GM19467 (cell line): Measurements from ENCODE around the gene GJC1.
"Not testable (repeated sequence)": the region's sequence is repeated elsewhere in the genome, so short reads cannot be mapped to it uniquely, and the experiment has no call there.

ENCODE experiments used
- ATAC-seq: cut with Tn5 transposase; IDR thresholded peaks from one replicate; pipeline ENCODE4 v1.9.1; 2021; ENCODE audit warnings: mild to moderate bottlenecking, moderate library complexity; ENCODE audit not compliant: unreplicated experiment

GJC1 gene

DNA sequence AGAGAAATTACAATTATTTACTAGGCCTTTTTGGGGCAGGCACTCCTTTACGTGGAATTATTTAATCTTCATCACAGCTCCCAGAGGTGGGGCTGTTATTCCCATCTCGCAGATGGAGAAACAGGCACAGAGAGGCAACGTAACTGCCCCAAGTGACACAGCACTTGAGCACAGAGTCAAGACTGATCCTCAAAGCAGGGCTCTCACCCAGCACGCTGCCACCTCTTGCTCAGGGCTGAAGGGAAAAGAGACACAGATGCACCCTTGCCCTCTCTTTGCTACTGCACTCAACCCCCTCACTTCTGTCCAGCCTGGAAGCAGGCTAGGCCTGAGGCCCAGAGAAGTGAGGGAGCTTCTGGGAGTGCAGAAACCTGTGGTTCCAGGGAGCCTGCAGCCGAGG lies 66.9 kb downstream of the GJC1 start:
- ATAC-seq = no peak

DNA sequence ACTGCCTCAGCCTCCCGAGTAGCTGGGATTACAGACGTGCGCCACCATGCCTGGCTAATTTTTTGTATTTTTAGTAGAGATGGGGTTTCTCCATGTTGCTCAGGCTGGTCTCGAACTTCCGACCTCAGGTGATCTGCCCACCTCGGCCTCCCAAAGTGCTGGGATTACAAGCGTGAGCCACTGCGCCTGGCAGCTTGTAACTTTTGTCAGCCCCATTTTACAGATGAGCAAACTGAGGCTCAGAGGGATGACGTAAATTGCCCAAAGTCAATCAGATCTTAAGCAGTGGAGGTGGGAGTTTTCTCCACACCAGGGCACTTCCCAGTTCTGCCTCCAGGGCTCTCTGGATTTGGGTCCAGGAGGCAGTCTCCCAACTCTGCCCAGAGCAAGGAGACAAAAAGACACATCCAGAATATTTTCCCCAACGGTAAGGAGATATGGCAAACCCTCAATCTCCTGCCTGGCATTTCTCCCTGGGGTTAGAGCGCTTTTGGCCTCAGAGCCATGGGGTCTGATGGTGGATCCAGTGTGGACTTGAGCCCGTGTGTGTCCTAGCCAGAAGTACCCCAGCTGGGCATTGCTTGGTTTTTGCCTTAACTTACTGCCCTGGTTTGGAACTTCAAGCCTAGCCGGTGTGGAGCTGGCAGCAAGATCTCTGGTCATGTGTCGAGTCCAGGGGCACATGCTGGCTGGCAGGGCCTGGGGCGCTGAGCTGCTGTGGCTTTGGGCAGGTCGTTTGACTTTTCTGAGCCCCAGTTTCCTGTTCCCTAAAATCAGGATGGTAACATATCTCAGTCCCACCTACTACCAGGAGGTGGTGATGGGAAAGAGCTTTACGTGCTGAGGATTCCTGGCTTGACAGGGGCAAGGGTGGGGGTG lies 67.9 kb downstream of the GJC1 start:
- no peak for ATAC-seq

DNA sequence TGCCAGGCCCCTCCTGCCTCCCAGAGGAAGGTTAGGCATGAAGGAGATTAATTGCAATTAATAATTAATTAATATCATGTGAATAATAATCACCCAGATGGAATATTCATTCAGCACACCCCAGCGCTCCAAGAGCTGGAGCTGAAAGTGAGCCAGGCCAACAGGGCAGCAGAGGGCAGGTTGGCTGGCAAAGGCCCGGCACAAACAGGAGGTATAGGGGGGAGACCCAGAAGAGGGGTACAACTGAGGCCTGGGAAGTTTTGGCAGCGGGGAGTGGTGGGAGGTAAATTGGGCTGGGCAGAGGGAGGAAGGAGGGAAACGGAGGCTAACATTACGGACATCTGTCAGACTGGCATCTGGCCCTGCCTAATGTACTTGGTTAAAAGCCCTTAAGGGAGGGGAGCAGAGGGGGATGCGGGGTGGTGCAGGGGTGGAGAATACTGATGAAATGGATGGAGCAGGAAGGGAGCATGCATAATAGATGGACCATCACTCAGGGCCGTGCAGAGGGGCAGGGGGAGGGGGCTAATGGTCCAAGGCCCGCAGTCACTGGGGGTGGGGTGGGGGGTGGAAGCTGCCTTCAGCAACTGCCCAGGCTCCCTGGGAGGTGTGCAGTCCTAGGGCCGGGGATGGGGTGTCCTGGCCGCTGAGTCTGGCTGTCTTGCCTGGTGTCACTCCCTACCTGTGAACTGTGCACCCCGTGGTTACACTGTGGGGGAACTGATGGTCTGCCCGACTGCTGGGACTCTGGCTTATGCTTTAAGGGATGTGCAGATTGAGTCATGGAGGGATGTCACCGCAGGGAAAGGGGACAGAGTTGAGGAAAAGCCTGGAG lies 69.4 kb downstream of the GJC1 start:
- ATAC-seq = no peak

DNA sequence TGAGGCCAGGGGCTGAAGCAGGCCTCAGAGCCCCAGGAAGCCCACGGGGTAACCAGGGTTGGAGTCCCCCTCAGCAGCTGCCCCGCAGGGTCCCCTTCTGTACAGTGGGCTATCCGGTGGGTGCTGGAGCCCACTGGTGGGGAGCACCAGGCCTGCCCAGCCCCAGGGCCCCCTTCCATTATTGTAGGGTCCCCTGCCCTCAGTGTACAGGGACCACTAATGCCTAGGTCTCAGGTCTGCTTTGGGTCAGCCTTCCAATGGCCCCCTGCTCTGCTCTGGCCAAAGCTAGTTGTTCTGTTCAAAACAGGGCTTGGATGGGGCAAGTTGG lies 70.2 kb downstream of the GJC1 start:
- no peak for ATAC-seq

DNA sequence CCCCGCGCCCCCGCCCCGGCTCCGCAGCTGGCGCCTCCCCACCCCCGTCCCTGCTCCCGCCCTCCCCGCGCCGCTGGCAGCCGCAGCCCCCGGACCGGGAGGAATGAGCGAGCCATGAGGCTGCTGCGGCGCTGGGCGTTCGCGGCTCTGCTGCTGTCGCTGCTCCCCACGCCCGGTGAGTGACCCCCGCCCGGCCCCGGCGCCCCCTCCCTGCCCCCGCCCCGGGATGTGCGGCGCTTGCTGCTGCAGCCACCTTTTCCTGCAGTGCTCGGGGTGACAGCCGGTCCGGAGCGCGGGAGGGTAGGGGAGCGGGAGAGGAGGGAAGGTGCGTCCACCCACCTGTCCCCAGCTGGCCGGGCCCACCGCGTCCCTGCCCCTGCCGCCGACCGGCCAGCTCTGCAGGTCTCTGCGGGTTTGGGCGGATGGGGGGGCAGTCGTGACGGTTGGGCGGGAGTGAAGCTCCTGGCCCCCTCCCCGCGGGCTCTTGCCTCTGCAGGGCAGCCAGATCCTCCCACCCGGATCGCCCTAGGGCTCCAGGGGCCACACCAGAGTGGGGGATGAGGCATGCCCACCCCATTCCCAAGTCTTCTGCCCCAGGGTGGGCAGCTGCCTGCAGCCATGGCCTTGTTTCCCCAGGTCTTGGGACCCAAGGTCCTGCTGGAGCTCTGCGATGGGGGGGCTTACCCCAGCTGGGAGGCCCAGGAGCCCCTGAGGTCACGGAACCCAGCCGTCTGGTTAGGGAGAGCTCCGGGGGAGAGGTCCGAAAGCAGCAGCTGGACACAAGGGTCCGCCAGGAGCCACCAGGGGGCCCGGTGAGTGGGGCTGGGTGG lies 70.8 kb downstream of the GJC1 start:
- no peak for ATAC-seq

GRCh38 chr17:44758414-44759085 lies 71.5 kb downstream of the GJC1 start, which contains the start of gene ADAM11:
Gene ADAM11 (plus strand): TSS chr17:44758988. CDS start chr17:44759200, 212 bp downstream.
- ATAC-seq = no peak

DNA sequence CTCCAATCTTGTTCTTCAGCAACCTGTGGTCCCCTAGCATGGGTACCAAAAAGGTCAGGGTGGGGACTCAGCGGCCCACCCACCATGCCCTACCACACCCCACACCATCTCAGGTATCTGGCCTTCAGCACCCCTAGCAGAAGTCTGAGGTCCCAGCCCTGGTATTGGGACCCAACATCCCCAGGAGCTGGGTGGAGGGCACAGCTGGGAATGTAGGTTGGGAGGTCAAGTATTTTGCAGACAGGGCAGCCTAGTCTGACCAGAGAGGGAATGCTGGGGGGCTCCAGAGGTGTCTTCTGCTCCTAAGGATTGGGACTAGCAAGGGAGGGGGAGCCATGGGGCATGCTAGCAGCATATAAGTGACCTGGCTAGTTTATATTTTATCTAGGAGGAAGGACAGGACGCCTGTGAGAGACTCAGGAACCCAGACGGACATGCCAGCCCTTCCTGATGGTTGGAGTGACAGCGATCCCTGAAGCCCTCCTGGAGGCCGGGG lies 72.1 kb downstream of the GJC1 start:
- ATAC-seq = no peak

GRCh38 chr17:44757045-44757917 lies 72.8 kb downstream of the GJC1 start:
- ATAC-seq = no peak

- ATAC-seq = not testable (repeated sequence)
Observed at GRCh38 chr17:44755180-44755579, 74.9 kb downstream of the GJC1 start.

DNA sequence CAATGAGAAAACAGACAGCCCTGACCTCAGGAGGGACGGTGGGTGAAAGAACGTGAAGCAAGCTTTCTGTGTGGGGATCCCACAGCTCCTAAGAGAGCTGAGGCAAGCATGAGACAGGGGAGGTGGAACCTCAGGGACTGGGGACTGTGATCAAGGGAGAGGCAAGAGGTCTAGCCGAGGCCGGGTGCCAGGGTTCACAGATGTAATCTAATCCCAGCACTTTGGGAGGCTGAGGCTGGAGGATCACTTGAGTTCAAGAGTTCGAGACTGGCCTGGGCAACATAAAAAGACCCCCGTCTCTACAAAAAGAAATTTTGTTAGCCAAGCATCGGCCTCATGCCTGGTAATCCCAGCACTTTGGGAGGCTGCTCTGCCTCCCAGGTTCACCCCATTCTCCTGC lies 75.8 kb downstream of the GJC1 start:
- no peak for ATAC-seq

DNA sequence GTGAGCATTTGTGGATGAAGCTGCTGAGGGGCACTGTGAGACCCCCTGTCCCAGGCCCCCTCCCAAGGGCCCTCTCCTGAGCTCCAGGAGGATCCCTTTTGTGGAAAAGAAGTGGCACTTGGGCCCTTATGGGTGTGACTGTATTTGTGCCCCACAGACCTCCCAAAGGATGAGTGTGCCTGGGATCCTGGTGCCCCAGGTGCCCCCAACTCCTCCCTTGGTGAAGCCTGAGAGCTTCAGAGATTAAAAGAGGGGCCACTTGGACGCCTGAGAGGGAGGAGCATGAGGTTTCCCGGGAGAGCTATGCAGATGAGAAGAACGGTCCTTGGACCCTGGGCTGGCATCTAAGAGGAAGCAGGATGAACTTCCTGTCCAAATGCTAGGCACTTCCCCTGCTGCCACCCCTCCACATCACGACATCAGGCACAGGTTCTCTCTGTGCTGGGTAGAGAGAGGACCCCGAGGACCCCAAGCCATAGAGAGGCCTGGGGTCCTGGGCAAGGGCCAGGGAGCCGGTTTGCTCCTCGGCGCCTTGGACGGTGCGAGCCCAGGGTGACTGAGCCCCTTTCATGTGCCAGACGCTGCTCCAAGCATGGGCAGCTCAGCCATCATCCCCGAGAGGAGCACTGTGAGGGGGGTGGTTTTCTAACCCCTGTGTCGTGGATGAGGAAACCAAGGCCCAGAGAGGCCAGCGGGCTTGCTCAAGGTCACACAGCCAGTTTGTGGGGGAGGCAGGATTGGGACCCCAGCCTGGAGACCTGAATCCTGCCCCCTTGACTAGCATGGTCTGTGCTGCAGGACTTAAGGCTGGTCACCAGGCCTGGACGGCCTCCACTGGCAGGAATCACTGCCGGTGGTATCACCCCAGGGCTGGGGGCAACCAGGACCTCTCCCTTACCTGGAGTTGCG lies 76.9 kb downstream of the GJC1 start:
- no peak for ATAC-seq

DNA sequence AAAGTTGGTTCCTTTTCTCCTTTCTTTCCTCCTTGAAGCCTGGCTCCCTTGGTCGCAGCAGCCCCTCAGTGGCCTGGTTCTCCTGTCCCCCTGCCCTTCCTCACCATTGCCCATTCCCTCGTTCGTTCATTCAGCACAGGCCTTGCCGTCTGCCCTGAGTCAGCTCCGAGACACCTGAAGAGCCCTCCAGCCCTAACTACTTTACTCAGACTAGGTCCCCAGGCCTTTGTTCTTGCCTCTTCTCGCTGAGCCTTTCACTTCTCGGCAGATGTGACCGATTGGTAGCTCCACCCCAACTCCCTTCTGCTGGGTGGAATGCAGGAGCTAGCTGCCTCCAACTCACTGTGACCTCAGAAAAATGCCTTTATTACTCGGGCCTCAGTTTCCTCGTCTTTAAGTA lies 78.3 kb downstream of the GJC1 start:
- no peak for ATAC-seq

DNA sequence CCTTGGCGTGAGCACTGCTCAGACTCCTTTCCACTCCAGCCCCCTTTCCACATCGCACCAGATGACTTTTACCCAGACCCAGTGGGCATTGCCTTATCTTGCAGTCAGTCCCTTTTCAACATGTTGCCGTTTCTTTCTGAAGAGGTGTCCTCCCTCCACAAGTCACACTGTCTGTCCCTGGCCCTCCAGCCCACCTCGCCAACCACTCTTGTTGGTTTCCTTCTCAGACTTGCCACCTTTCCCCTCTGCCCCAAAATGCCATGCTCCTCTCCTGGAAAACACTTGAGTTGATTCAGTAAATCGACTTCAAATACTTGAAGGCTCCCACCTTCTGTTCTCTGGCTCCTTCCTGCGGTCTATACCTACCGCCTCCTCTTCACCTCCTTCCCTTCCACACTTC lies 78.8 kb downstream of the GJC1 start:
- no peak for ATAC-seq

DNA sequence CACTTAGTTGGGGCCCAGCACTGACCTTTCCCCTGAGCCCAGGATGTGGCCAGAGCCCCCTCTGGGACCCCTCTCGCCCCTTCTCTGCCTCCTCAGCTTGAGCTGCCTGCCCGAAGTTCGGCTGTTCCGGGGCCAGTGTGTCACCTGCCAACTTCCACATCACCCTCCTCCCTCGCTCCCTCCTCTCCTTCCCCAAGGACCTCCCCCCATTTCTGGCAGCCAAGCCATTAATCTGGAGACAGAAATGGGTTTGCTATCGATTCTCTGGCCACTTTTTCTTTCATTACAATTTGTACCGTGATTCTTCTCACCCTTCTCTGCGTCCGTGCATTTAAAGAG lies 80.1 kb downstream of the GJC1 start:
- no peak for ATAC-seq

GRCh38 chr17:44749076-44749979 lies 80.8 kb downstream of the GJC1 start:
- no peak for ATAC-seq
